ENCODE data around the gene PACRG. TPM values are rescaled to one million over a fixed set of nuclear protein-coding genes. Genes with fewer than 3 reads are reported as not detected.

Gene PACRG
- total and polyA plus RNA-seq, 2 of the 13 experiments (the other 11 are each of a cell fraction or from before 2014, with no cell fraction given): 0.13 TPM; not detected in 1

DNA sequence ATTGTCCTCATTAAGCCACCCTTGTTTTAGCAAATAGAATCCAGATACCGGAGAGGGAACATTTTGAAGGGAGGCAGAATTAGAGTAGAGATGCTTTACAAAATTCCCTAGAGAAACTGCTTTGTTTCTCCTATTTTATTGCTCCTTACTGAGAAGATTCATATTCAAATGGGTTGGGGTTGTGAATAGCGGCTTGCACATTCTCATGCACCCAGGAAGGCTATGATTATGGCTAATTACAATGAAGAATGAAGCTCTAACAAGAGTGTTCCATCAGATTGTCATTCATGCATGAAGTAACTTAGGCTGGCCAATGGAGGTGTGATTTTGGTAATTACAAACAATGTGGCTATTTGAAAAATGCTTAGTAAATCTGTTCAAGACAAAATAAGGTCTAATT lies 129.6 kb downstream of the PACRG start:
- Histone ChIP-seq H3K9me3 (ENCODE audit: low read length) (no peaks in the 10 kb centered on the region), H3K79me2 (ENCODE audit: insufficient read depth, low read length) (no peaks in the 10 kb centered on the region), H3K4me3 (replicated peaks in 1 of 3; ENCODE audit: insufficient read depth in 1 of 3, low read depth in 2 of 3, low read length in 3 of 3) (no peak overlapping the region), H3K4me2 (ENCODE audit: low read depth, low read length) (peak overlapping the region; percentile 54), H3K36me3 (replicated peaks in 1 of 2; ENCODE audit: control insufficient read depth in 1 of 2, insufficient read depth in 2 of 2, low read length in 2 of 2) (no peaks in the 10 kb centered on the region), H3K4me1 (ENCODE audit: insufficient read depth, low read length) (no peaks in the 10 kb centered on the region), H3K9ac (ENCODE audit: insufficient read depth, low read depth, low read length) (no peak overlapping the region), H4K20me1 (ENCODE audit: insufficient read depth, low read length) (no peaks in the 10 kb centered on the region), H3K27ac (ENCODE audit: extremely low read length, insufficient read depth, low read length) (no peak overlapping the region), H2AFZ (ENCODE audit: low read length) (no peak overlapping the region), H3K27me3 (ENCODE audit: control insufficient read depth in 1 of 2, insufficient read depth in 2 of 2, low read length in 2 of 2) (no peaks in the 10 kb centered on the region)
- FAIRE-seq: no peak
- in situ Hi-C loops (cut with HindIII; ENCODE audit: extremely low pct_ligation_motif_present, low pct_unique_long_range_greater_than_20kb) (no loop called here), intact Hi-C loops (cut with micrococcal nuclease; ENCODE audit: unreplicated experiment) (loop anchor here (2.0 to 5.0 kb wide), 3 partner anchors 560 to 1250 kb away; no protein-coding TSS in a partner anchor)
- CTCF ChIA-PET (ENCODE audit: low intra/inter-chr PET ratio, low total read pairs): no interaction called here
- no peak for DNase-seq (ENCODE audit: low spot score)
- WGBS (ENCODE audit: low lambda C conversion rate): 16% methylated on average over 2 of the region's 2 CpGs
- no peak for ATAC-seq
- POLR2A ChIA-PET: no interaction called here
- BruUV-seq (replicated peaks): no TSS peak
- TF ChIP-seq KLF11 (CRISPR knock-in tag; IDR thresholded peaks at IDR 0.05) (no peak), ISX (CRISPR knock-in tag; conservative IDR thresholded peaks at IDR 0.05) (no peak), ZSCAN12 (CRISPR knock-in tag; IDR thresholded peaks at IDR 0.05) (no peak), GATAD2A (CRISPR knock-in tag; IDR thresholded peaks at IDR 0.05) (no peak), PCBP1 (IDR thresholded peaks at IDR 0.05; ENCODE audit: borderline replicate concordance, low read depth, low read length) (no peak), NR2F6 (IDR thresholded peaks at IDR 0.05) (no peak), NR2F6 (CRISPR knock-in tag; IDR thresholded peaks at IDR 0.05) (no peak), ZBTB42 (CRISPR knock-in tag; IDR thresholded peaks at IDR 0.05) (no peak), MAZ (IDR thresholded peaks at IDR 0.05; ENCODE audit: borderline replicate concordance, low read depth, low read length) (no peak), MAZ (CRISPR knock-in tag; IDR thresholded peaks at IDR 0.05; ENCODE audit: low read depth) (no peak), ZBTB43 (CRISPR knock-in tag; conservative IDR thresholded peaks at IDR 0.05) (no peak), SAP130 (CRISPR knock-in tag; IDR thresholded peaks at IDR 0.05; ENCODE audit: low read depth) (no peak), SOX6 (IDR thresholded peaks at IDR 0.05) (no peak), SOX6 (CRISPR knock-in tag; IDR thresholded peaks at IDR 0.05) (no peak), ZKSCAN8 (CRISPR knock-in tag; IDR thresholded peaks at IDR 0.05; ENCODE audit: borderline replicate concordance) (no peak), ZBTB3 (CRISPR knock-in tag; IDR thresholded peaks at IDR 0.05; ENCODE audit: borderline replicate concordance, low read depth) (no peak), ZNF746 (CRISPR knock-in tag; IDR thresholded peaks at IDR 0.05) (no peak), HMG20B (CRISPR knock-in tag; conservative IDR thresholded peaks at IDR 0.05) (no peak)
- TF ChIP-seq, protein P1, sequence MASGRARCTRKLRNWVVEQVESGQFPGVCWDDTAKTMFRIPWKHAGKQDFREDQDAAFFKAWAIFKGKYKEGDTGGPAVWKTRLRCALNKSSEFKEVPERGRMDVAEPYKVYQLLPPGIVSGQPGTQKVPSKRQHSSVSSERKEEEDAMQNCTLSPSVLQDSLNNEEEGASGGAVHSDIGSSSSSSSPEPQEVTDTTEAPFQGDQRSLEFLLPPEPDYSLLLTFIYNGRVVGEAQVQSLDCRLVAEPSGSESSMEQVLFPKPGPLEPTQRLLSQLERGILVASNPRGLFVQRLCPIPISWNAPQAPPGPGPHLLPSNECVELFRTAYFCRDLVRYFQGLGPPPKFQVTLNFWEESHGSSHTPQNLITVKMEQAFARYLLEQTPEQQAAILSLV (CRISPR knock-in tag; IDR thresholded peaks at IDR 0.05; ENCODE audit: borderline replicate concordance): no peak
- TF ChIP-seq, protein P2, sequence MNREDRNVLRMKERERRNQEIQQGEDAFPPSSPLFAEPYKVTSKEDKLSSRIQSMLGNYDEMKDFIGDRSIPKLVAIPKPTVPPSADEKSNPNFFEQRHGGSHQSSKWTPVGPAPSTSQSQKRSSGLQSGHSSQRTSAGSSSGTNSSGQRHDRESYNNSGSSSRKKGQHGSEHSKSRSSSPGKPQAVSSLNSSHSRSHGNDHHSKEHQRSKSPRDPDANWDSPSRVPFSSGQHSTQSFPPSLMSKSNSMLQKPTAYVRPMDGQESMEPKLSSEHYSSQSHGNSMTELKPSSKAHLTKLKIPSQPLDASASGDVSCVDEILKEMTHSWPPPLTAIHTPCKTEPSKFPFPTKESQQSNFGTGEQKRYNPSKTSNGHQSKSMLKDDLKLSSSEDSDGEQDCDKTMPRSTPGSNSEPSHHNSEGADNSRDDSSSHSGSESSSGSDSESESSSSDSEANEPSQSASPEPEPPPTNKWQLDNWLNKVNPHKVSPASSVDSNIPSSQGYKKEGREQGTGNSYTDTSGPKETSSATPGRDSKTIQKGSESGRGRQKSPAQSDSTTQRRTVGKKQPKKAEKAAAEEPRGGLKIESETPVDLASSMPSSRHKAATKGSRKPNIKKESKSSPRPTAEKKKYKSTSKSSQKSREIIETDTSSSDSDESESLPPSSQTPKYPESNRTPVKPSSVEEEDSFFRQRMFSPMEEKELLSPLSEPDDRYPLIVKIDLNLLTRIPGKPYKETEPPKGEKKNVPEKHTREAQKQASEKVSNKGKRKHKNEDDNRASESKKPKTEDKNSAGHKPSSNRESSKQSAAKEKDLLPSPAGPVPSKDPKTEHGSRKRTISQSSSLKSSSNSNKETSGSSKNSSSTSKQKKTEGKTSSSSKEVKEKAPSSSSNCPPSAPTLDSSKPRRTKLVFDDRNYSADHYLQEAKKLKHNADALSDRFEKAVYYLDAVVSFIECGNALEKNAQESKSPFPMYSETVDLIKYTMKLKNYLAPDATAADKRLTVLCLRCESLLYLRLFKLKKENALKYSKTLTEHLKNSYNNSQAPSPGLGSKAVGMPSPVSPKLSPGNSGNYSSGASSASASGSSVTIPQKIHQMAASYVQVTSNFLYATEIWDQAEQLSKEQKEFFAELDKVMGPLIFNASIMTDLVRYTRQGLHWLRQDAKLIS (CRISPR knock-in tag; IDR thresholded peaks at IDR 0.05): no peak
- TF ChIP-seq, protein P3, sequence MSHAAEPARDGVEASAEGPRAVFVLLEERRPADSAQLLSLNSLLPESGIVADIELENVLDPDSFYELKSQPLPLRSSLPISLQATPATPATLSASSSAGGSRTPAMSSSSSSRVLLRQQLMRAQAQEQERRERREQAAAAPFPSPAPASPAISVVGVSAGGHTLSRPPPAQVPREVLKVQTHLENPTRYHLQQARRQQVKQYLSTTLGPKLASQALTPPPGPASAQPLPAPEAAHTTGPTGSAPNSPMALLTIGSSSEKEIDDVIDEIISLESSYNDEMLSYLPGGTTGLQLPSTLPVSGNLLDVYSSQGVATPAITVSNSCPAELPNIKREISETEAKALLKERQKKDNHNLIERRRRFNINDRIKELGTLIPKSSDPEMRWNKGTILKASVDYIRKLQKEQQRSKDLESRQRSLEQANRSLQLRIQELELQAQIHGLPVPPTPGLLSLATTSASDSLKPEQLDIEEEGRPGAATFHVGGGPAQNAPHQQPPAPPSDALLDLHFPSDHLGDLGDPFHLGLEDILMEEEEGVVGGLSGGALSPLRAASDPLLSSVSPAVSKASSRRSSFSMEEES (CRISPR knock-in tag; IDR thresholded peaks at IDR 0.05): no peak
